Measurements from ENCODE around the gene TMEM151B.

The TMEM151B gene

DNA sequence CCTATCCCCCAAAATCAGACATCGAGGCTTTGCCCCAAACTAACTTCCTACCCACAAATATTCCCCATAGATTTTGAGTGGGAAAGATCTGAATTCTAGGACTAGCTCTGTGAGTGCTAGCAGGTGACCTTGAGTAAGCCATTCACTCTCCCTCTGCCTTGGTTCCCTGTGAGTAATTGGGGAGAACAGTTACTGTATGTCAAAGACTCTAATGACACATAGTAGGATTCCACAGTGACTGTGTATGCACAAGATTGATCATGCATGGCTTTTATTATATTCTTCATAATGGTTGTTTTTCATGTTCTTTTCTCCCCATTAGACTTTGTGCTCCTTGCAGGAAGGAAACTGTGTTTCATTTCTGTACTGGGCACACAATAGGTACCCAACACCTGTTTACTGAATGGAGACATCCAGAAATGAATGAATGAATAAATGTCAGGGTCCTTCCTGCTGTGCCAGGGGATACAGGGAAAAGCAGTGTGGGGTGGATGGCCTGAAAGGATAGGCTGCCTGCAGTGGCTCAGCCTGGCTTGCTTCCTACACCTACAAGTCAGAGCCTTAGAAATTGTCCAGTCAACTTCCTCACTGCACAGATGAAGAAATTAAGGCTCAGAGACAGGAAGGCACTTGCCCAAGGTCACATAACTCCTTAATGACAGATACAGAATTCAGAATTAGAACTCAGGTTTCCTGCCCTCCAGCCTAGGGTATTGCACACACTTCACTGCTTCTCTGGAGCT is 901 bp upstream of the TMEM151B start:
- ChIA-PET POLR2A (interaction anchor here (1.2 kb wide), 1 partner anchor 23 kb away, joined by 3 read pairs; the partner anchor contains the start of gene HSP90AB1), CTCF (interaction anchor here (0.7 to 9.1 kb wide), 20 partner anchors 9 to 185 kb away, joined by 3 to 234 read pairs (median 10); partner anchors contain the start of genes AARS2, SLC35B2 and SPATS1)
- no peak overlapping the region for H3K4me3 ChIP-seq (ENCODE audit: low read depth, low read length)
- TF ChIP-seq, protein P1, sequence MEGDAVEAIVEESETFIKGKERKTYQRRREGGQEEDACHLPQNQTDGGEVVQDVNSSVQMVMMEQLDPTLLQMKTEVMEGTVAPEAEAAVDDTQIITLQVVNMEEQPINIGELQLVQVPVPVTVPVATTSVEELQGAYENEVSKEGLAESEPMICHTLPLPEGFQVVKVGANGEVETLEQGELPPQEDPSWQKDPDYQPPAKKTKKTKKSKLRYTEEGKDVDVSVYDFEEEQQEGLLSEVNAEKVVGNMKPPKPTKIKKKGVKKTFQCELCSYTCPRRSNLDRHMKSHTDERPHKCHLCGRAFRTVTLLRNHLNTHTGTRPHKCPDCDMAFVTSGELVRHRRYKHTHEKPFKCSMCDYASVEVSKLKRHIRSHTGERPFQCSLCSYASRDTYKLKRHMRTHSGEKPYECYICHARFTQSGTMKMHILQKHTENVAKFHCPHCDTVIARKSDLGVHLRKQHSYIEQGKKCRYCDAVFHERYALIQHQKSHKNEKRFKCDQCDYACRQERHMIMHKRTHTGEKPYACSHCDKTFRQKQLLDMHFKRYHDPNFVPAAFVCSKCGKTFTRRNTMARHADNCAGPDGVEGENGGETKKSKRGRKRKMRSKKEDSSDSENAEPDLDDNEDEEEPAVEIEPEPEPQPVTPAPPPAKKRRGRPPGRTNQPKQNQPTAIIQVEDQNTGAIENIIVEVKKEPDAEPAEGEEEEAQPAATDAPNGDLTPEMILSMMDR (IDR thresholded peaks at IDR 0.05; ENCODE audit: insufficient read depth, low read length, missing control alignments), result no peak
- no peak for DNase-seq (ENCODE audit: low read depth, low spot score)

DNA sequence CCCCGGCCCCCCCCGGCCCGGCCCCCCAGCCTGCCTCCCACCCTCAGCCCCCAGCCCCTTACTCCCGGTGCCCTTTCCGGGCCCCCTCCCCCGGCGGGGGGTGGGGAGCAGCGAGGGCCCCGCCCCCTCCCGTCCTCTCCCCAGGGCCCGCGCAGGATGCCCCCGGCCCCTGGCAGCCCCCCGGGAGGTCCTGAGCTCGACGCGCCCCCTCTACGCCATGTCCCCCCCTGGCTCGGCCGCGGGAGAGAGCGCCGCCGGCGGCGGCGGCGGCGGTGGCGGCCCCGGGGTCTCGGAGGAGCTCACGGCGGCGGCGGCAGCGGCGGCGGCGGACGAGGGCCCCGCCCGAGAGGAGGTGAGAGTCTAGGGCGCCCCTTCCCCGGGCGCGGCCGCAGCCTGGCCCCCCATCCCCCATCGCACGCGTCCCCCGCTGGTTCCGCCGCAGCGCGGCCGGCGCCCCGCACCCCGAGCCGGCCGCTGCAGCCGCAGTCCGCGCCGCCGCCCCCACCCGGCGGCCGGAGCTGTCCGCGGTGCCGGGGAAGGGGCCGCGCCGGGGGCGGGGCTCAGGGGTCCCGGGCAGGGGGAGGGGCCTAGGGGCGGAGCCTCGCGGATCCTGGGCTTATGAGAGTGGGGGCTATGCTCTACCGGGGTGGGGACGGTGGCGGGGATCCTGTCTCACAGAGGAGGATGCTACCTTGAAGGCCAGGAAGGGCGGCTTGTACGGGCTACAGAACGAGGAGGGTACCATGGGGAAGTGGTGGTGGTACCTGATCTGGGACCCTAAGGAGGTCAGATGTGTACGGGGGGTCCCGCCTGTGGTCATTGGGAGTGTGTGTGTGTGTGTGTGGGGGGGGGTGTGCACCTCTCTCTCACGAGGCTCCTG is 516 bp downstream of the TMEM151B start:
- TF ChIP-seq, protein P1 (IDR thresholded peaks at IDR 0.05; ENCODE audit: insufficient read depth, low read length, missing control alignments), result no peak
- POLR2A ChIA-PET, result no interaction called here
- DNase-seq (ENCODE audit: low read depth, low spot score), result no peak
- CTCF ChIA-PET, result interaction anchor here (0.8 to 9.1 kb wide), 7 partner anchors 7 to 73 kb away, joined by 5 to 234 read pairs (median 45); partner anchors contain the start of genes AARS2, SLC35B2 and SPATS1
- H3K4me3 ChIP-seq (ENCODE audit: low read depth, low read length), result peak overlapping the region; percentile 8; the same call in 1 of the 2 replicates

DNA sequence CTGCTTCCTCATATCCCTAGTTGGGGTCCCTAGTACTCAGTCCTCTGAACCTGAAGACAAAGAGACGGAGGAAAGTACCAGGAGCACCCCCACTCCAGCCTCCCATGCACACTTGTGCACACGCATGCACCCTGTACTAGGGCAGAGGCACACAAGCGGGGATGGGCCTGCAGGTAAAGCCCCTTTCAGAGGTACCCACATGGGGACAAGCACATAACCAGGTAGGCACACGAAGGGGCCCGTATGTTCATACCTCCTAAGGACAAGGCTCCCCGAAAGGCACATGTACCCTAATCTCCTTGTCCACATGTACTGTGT is 1.1 kb downstream of the TMEM151B start:
- ChIA-PET POLR2A (no interaction called here), CTCF (interaction anchor here (0.8 to 9.1 kb wide), 4 partner anchors 34 to 65 kb away, joined by 3 to 234 read pairs (median 4); no protein-coding TSS in a partner anchor)
- TF ChIP-seq, protein P1 (IDR thresholded peaks at IDR 0.05; ENCODE audit: insufficient read depth, low read length, missing control alignments), result no peak
- DNase-seq (ENCODE audit: low read depth, low spot score), result no peak
- H3K4me3 ChIP-seq (ENCODE audit: low read depth, low read length), result no peak overlapping the region

DNA sequence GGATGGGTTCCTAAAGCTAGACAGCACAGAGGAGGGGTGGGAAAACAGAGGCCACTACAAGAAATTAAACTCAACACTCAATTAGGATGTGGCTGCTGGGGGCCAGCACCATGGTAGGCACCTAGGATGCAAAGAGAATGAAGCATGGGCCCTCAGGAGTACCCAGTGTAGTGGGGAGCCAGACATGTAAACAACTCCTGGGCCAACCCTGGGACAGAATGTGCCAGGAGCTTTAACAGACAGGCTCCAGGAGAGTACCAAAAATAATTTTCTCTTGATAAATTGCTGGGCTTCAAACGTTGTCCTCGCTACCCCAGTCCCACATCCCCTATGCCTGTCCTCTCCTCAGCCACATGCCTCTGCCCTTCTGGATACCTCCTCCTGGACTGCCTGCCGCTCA is 1.7 kb downstream of the TMEM151B start:
- no peak for DNase-seq (ENCODE audit: low read depth, low spot score)
- ChIA-PET CTCF (interaction anchor here (0.8 to 9.1 kb wide), 3 partner anchors 34 to 64 kb away, joined by 3 to 234 read pairs (median 4); no protein-coding TSS in a partner anchor), POLR2A (no interaction called here)
- H3K4me3 ChIP-seq (ENCODE audit: low read depth, low read length), result no peak overlapping the region
- TF ChIP-seq, protein P1 (IDR thresholded peaks at IDR 0.05; ENCODE audit: insufficient read depth, low read length, missing control alignments), result no peak

DNA sequence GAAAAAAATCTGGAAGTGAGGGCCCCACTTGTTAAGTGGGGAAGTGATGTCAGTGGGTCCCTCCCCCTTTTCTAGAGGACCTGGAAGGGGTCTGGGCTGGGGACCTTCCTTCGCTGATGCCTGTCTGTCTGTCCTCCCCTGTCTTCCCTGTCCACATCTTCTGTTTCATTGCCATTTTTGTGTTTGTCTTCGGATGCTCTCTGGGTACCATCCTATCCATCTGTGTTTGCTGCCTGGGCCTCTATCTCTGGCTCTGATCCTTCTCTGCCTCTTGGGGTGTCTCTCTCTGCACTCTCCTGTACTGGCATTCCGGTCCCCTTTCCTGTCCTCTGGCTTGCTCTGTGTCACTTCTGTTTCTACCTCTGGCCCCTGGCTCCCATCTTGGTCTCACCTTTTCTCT is 2.3 kb downstream of the TMEM151B start:
- DNase-seq (ENCODE audit: low read depth, low spot score), result no peak
- POLR2A ChIA-PET, result no interaction called here
- CTCF ChIA-PET, result interaction anchor here (1.0 to 9.1 kb wide), 2 partner anchors 35 to 63 kb away, joined by 3 to 234 read pairs; no protein-coding TSS in a partner anchor
- TF ChIP-seq, protein P1 (IDR thresholded peaks at IDR 0.05; ENCODE audit: insufficient read depth, low read length, missing control alignments), result no peak
- H3K4me3 ChIP-seq (ENCODE audit: low read depth, low read length), result no peak overlapping the region
